HepG2 (cell line): ENCODE measurements around the gene POLR3H. TPM values are rescaled to one million over a fixed set of nuclear protein-coding genes. Genes with fewer than 3 reads are reported as not detected.

ENCODE experiments used
- AHR ChIP-seq: IDR thresholded peaks from 2 replicates; pipeline ENCODE4 v1.6.1; 2018; ENCODE audit warnings: missing genetic modification reagents, missing compliant biosample characterization
- CBX2 ChIP-seq, 2 experiments: fragments of 200-600 bp in 1 of 2; sonication (generic); formaldehyde crosslinking in 1 of 2; IDR thresholded peaks; 2 replicates each; pipeline versions ENCODE4 v1.7.0 to v1.8.1; 2018 to 2022; ENCODE audit warnings: low read depth in 2 of 2, low read length in 1 of 2, mild to moderate bottlenecking in 1 of 2, missing genetic modification reagents in 1 of 2
- ELF3 ChIP-seq: IDR thresholded peaks from 2 replicates; pipeline ENCODE4 v1.6.1; 2016; ENCODE audit warnings: missing genetic modification reagents, missing compliant biosample characterization
- HDAC1 ChIP-seq: sonication (generic); formaldehyde crosslinking; IDR thresholded peaks from 2 replicates; pipeline ENCODE4 v1.5.1; 2020; ENCODE audit warnings: mild to moderate bottlenecking, missing genetic modification reagents
- HHEX ChIP-seq: IDR thresholded peaks from 2 replicates; pipeline ENCODE4 v1.6.1; 2016; ENCODE audit warnings: control low read depth
- HNRNPH1 ChIP-seq: fragments of 200-400 bp; formaldehyde crosslinking; optimal IDR thresholded peaks from 2 replicates; pipeline ENCODE3; 2017; ENCODE audit warnings: mild to moderate bottlenecking, low read depth, low read length
- HNRNPK ChIP-seq: fragments of 200-400 bp; formaldehyde crosslinking; IDR thresholded peaks from 2 replicates; pipeline ENCODE4 v1.6.1; 2018; ENCODE audit warnings: low read length, low read depth, moderate library complexity, mild to moderate bottlenecking; ENCODE audit not compliant: poor library complexity, severe bottlenecking
- KDM5A ChIP-seq: fragments of 200-600 bp; sonication (generic); IDR thresholded peaks from 2 replicates; pipeline ENCODE4 v1.7.0; 2018; ENCODE audit warnings: antibody characterized with exemption, mild to moderate bottlenecking, low read length, borderline replicate concordance
- KLF15 ChIP-seq: sonication (generic); formaldehyde crosslinking; IDR thresholded peaks from 2 replicates; pipeline ENCODE4 v1.8.1; 2023; ENCODE audit warnings: borderline replicate concordance, mild to moderate bottlenecking, inconsistent platforms, missing genetic modification reagents, mixed read lengths
- KLF9 ChIP-seq: IDR thresholded peaks from 2 replicates; pipeline ENCODE4 v1.6.1; 2016; ENCODE audit warnings: low read depth
- MXI1 ChIP-seq: IDR thresholded peaks from 3 replicates; pipeline ENCODE4 v1.6.1; 2012; ENCODE audit warnings: low read depth, low read length, inconsistent platforms, borderline replicate concordance
- POLR2AphosphoS2 ChIP-seq: IDR thresholded peaks from 2 replicates; pipeline ENCODE4 v1.6.1; 2011; ENCODE audit warnings: low read depth, low read length, improper control_type of control experiment
- REXO4 ChIP-seq: sonication (generic); formaldehyde crosslinking; IDR thresholded peaks from 2 replicates; pipeline ENCODE4 v1.8.0; 2022; ENCODE audit warnings: missing genetic modification reagents, mild to moderate bottlenecking, borderline replicate concordance
- SOX13 ChIP-seq, 3 experiments: fragments of 450-650 bp in 1 of 3; sonication (generic) in 1 of 3; formaldehyde crosslinking in 1 of 3; IDR thresholded peaks in 2 of 3; conservative IDR thresholded peaks in 1 of 3; 2 replicates each; pipeline versions ENCODE4 v1.5.0 to v1.6.1; 2016 to 2020; ENCODE audit warnings: antibody characterized with exemption in 1 of 3, mild to moderate bottlenecking in 1 of 3, missing compliant biosample characterization in 1 of 3, missing genetic modification reagents in 1 of 3, moderate library complexity in 1 of 3
- TBP ChIP-seq: sonication (generic); formaldehyde crosslinking; IDR thresholded peaks from 2 replicates; pipeline ENCODE4 v1.5.0; 2020; ENCODE audit warnings: missing genetic modification reagents
- U2AF1 ChIP-seq: fragments of 200-400 bp; formaldehyde crosslinking; optimal IDR thresholded peaks from 2 replicates; pipeline ENCODE3; 2017; ENCODE audit warnings: mild to moderate bottlenecking, low read depth, low read length
- U2AF2 ChIP-seq: fragments of 200-400 bp; formaldehyde crosslinking; IDR thresholded peaks from 2 replicates; pipeline ENCODE4 v1.6.1; 2017; ENCODE audit warnings: low read depth, mild to moderate bottlenecking, low read length
- ZFP90 ChIP-seq: sonication (generic); formaldehyde crosslinking; IDR thresholded peaks from 2 replicates; pipeline ENCODE4 v1.8.0; 2022; ENCODE audit warnings: missing genetic modification reagents, mild to moderate bottlenecking, inconsistent platforms, borderline replicate concordance
- ZNF367 ChIP-seq: sonication (generic); formaldehyde crosslinking; IDR thresholded peaks from 2 replicates; pipeline ENCODE4 v1.4.0; 2020; ENCODE audit warnings: missing genetic modification reagents, borderline replicate concordance
- ZNF652 ChIP-seq: IDR thresholded peaks from 2 replicates; pipeline ENCODE4 v1.6.1; 2016; ENCODE audit warnings: low read depth, borderline replicate concordance
- ZNF660 ChIP-seq: sonication (generic); formaldehyde crosslinking; IDR thresholded peaks from 2 replicates; pipeline ENCODE4 v1.5.1; 2020; ENCODE audit warnings: mild to moderate bottlenecking, low read depth, missing genetic modification reagents, borderline replicate concordance
- ZNF709 ChIP-seq: sonication (generic); formaldehyde crosslinking; IDR thresholded peaks from 2 replicates; pipeline ENCODE4 v1.5.0; 2020; ENCODE audit warnings: mild to moderate bottlenecking, missing genetic modification reagents
- ZNF737 ChIP-seq: sonication (generic); formaldehyde crosslinking; IDR thresholded peaks from 2 replicates; pipeline ENCODE4 v1.5.0; 2020; ENCODE audit warnings: missing genetic modification reagents, mild to moderate bottlenecking, borderline replicate concordance
- ZNF83 ChIP-seq: sonication (generic); formaldehyde crosslinking; IDR thresholded peaks from 2 replicates; pipeline ENCODE4 v1.4.0; 2020; ENCODE audit warnings: missing genetic modification reagents, mild to moderate bottlenecking, borderline replicate concordance
- ZNF850 ChIP-seq: sonication (generic); formaldehyde crosslinking; conservative IDR thresholded peaks from 2 replicates; pipeline ENCODE4 v1.9.0; 2021; ENCODE audit warnings: mild to moderate bottlenecking, missing genetic modification reagents
- polyA plus RNA-seq, 8 experiments: library from polyadenylated mRNA; depleted of rRNA in 3 of 8; stranded (reverse) in 7 of 8; unstranded in 1 of 8; fragments of >200 nt; fragmentation: Illumina TruSeq in 4 of 8; extraction: Trizol in 4 of 8; gene quantifications; 2 replicates each; pipeline versions ENCODE4 v1.2.1 to v1.2.3, GENCODE V29; 2011 to 2016; ENCODE audit warnings: low read depth in 4 of 8, missing spikeins in 1 of 8, mixed read lengths in 1 of 8; ENCODE audit not compliant: insufficient read depth in 1 of 8
- total RNA-seq, 5 experiments: library from RNA; depleted of rRNA; stranded (reverse); fragments of >200 nt; fragmentation: Illumina TruSeq; extraction: Trizol; gene quantifications; 2 replicates each; pipeline ENCODE4 v1.2.3, GENCODE V29; 2016; ENCODE audit warnings: low read depth in 1 of 5
- TF ChIP-seq, protein P1 (sequence below): IDR thresholded peaks from 2 replicates; pipeline ENCODE4 v1.6.1; 2012; ENCODE audit warnings: inconsistent platforms
- TF ChIP-seq, protein P2 (sequence below): sonication (generic); formaldehyde crosslinking; IDR thresholded peaks from 2 replicates; pipeline ENCODE4 v1.8.1; 2023; ENCODE audit warnings: missing genetic modification reagents, inconsistent platforms, borderline replicate concordance
- TF ChIP-seq, protein P3 (sequence below): IDR thresholded peaks from 2 replicates; pipeline ENCODE4 v1.6.1; 2018; ENCODE audit warnings: missing genetic modification reagents

POLR3H gene
- total and polyA plus RNA-seq, 2 of the 13 experiments (the other 11 are each of a cell fraction or from before 2014, with no cell fraction given) = 10.3 to 28.6 TPM

DNA sequence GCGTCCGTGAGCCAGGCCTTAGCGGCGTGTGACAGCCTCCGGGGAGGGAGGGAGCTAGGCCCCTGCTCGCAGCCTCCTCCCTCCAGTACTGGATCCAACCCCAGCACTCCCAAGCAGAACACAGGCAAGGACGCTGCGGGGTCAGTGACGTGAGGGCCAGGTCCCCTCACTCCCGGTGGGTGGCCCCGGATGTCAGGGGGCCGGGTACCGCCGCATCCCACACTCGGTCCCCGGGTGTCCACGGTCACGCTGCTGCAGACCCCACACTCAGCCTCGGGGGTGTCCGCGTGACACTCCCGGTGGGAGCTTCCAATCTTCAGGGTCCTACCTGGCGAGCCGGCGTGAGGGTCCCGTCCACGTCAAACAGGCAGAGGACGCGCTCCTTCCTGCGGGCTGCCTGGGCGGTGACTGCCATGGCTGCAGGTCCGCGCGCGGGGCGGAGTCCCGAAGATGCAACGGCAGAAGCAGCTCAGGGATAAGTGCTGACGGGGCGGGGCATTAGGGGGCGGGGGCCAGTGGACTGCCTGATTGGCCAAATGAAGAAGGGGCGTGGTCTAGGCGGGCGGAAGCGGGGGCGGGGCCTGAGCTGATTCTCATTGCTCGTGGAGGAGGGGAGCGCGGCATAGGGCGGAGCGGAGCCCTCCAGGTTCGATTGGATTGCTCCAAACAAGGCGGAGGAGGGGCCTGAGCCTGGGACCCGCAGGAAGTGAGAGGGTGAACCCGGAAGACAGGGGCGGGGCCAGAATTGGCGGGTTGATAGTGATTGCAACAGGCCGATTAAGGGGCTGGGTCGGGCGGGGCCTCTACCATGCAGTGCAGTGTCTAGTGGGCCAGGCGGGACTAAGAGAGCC is 45.3 kb upstream of the POLR3H start, which contains the start of gene PMM1 (continued):
- TF ChIP-seq ZNF660 (CRISPR knock-in tag) (no peak), KDM5A (peak; percentile 54; the same call in 1 of the 2 replicates), ZNF737 (CRISPR knock-in tag) (no peak), TBP (CRISPR knock-in tag) (no peak), ZNF367 (CRISPR knock-in tag) (no peak), HNRNPH1 (no peak), AHR (no peak), HNRNPK (peak; percentile 35), POLR2AphosphoS2 (peak; percentile 71; the same call in 1 of the 2 replicates), CBX2 (IDR thresholded peaks at IDR 0.05; ENCODE audit: low read depth, low read length) (no peak), CBX2 (CRISPR knock-in tag; IDR thresholded peaks at IDR 0.05; ENCODE audit: low read depth) (no peak), ZFP90 (no peak), KLF9 (CRISPR knock-in tag) (no peak), ZNF709 (no peak; the same call in 1 of the 2 replicates), ZNF83 (CRISPR knock-in tag) (no peak), SOX13 (IDR thresholded peaks at IDR 0.05) (no peak), SOX13 (CRISPR knock-in tag; conservative IDR thresholded peaks at IDR 0.05 in 1 of 2, IDR thresholded peaks at IDR 0.05 in 1 of 2) (no peak; a peak in 1 of 4 replicates), HDAC1 (peak; percentile 68), REXO4 (CRISPR knock-in tag) (no peak), U2AF1 (no peak), ELF3 (CRISPR knock-in tag) (0 out of 2 replicates have a peak, but pooled peaks have one; percentile 1), HHEX (CRISPR knock-in tag) (no peak), MXI1 (peak; percentile 66; the same call in 1 of the 3 replicates), KLF15 (CRISPR knock-in tag) (peak; percentile 28; the same call in 1 of the 2 replicates), U2AF2 (no peak), ZNF652 (no peak), ZNF850 (CRISPR knock-in tag) (no peak; the same call in 1 of the 2 replicates)
- TF ChIP-seq, protein P1, sequence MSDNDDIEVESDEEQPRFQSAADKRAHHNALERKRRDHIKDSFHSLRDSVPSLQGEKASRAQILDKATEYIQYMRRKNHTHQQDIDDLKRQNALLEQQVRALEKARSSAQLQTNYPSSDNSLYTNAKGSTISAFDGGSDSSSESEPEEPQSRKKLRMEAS = peak; percentile 38; the same call in 1 of the 2 replicates
- TF ChIP-seq, protein P2, sequence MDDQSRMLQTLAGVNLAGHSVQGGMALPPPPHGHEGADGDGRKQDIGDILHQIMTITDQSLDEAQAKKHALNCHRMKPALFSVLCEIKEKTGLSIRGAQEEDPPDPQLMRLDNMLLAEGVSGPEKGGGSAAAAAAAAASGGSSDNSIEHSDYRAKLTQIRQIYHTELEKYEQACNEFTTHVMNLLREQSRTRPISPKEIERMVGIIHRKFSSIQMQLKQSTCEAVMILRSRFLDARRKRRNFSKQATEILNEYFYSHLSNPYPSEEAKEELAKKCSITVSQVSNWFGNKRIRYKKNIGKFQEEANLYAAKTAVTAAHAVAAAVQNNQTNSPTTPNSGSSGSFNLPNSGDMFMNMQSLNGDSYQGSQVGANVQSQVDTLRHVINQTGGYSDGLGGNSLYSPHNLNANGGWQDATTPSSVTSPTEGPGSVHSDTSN = no peak
- TF ChIP-seq, protein P3, sequence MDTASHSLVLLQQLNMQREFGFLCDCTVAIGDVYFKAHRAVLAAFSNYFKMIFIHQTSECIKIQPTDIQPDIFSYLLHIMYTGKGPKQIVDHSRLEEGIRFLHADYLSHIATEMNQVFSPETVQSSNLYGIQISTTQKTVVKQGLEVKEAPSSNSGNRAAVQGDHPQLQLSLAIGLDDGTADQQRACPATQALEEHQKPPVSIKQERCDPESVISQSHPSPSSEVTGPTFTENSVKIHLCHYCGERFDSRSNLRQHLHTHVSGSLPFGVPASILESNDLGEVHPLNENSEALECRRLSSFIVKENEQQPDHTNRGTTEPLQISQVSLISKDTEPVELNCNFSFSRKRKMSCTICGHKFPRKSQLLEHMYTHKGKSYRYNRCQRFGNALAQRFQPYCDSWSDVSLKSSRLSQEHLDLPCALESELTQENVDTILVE (CRISPR knock-in tag) = no peak
